ENCODE measurements around the gene PDE9A. TPM values are rescaled to one million over a fixed set of nuclear protein-coding genes. Genes with fewer than 3 reads are reported as not detected.
"Not testable (repeated sequence)": the region's sequence is repeated elsewhere in the genome, so short reads cannot be mapped to it uniquely, and the experiment has no call there.

The PDE9A gene
- total RNA-seq, result 10.7 and 13.1 TPM in 2 replicates

DNA sequence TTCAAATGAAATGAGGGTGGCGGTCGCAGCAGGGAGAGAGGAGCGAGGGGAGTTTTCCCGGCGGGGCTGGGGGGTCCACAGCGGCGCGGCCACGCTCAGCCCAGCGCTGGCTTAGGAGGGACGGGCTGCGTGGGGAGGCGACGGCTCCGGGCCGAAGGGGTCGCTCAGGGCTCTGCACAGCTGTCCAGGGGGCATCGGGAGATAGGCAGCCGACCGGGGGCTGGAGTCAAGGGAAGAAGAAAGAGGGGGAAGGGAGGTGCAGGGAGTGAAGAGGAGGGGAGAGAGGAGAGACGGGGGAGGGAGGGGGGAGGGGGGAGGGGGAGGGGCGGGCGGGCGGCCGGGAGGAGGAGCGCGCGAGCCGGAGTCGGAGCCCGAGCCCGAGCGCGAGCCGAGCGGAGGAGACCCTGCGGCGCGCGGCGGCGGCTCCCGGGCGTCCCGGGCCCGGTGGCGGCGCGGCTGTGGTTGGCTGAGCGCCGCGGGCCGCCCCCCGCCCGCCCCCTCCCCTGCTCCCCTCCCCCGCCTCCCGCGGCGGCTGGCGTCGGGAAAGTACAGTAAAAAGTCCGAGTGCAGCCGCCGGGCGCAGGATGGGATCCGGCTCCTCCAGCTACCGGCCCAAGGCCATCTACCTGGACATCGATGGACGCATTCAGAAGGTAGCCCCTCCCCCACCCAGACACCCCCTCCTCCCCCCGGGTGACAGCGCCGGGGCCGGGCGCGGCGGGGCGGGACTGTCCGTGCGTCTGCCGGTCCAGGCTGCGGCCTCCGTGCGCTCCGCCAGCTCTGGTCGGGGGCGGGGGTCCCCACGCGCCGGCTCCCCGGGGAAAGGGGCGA, at the start of gene PDE9A:
Gene PDE9A, plus strand, starts transcription at position 391 of the 831 bp plus-strand sequence. Its CDS starts 194 bp downstream, at position 585.
- Mint-ChIP-seq H3K4me1 (peaks cover 12% of the 10 kb centered on the region), H3K4me3 (peak within 1 kb of the TSS; percentile 79), H3K27me3 (peaks cover 32% of the 10 kb centered on the region), H3K9me3 (no peaks in the 10 kb centered on the region), H3K36me3 (ENCODE audit: low read depth) (no peaks in the 10 kb centered on the region), H3K27ac (peak within 1 kb of the TSS; percentile 77)
- DNase-seq, result peak; percentile 81
- intact Hi-C loops (cut with micrococcal nuclease), result loop anchor here (2.0 kb wide), 1 partner anchor 179 kb away; no protein-coding TSS in a partner anchor

DNA sequence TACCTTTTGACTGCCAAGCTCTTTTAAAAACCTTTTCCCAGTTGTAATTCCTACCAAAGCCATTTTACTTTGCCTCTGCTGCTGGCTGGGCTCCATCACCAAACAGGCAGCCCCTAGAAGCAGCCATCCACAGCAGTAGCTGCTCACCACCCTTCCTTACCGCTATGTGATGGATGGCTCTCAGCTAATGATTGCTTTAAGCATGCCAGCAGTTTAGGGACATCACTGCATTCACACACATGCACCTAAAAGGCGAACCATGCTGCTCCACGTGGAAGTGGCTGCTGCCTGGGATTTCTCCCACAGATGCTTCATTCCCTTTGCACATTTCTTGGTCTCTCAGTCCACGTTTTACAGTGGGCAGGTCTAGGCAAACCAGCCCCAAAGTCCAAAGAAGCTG, 46.3 kb upstream of the PDE9A start:
- H3K27me3 Mint-ChIP-seq, result no peaks in the 10 kb centered on the region
- no peak overlapping the region for H3K4me3 Mint-ChIP-seq
- no peaks in the 10 kb centered on the region for H3K36me3 Mint-ChIP-seq (ENCODE audit: low read depth)
- H3K27ac Mint-ChIP-seq, result no peak overlapping the region
- peaks cover 12% of the 10 kb centered on the region for H3K9me3 Mint-ChIP-seq
- no peak for DNase-seq
- intact Hi-C loops (cut with micrococcal nuclease), result no loop called here
- H3K4me1 Mint-ChIP-seq, result peaks cover 11% of the 10 kb centered on the region

DNA sequence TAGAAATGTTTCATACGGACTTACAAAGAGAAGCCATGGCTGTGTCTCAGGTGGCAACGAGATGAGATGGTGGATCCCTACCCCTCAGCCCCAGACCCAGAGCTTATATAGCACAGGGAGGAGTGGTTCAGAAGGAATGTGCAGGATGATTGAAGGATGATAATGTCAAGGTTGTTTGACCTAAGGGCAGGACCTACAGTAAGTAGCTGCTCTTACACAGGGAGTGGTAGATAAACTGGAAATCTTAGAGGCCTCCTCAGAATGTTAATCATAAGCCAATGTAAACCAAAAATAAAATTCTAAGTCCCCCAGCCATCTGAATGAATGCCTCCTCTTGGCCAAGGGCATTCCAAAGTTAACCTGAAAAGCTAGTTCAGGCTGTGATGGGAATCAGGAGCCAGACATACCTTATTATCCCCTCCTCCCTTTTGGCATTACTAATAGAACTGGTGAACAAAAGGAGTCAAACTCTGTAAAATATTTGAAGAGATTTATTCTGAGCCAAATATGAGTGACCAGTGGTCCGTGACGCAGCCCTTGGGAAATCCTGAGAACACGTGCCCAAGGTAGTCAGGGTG, 45.8 kb upstream of the PDE9A start:
- H3K4me1 Mint-ChIP-seq, result peaks cover 11% of the 10 kb centered on the region
- H3K27me3 Mint-ChIP-seq, result no peaks in the 10 kb centered on the region
- no peak for DNase-seq
- H3K27ac Mint-ChIP-seq, result no peak overlapping the region
- no peaks in the 10 kb centered on the region for H3K36me3 Mint-ChIP-seq (ENCODE audit: low read depth)
- peaks cover 12% of the 10 kb centered on the region for H3K9me3 Mint-ChIP-seq
- H3K4me3 Mint-ChIP-seq, result no peak overlapping the region
- intact Hi-C loops (cut with micrococcal nuclease), result no loop called here

DNA sequence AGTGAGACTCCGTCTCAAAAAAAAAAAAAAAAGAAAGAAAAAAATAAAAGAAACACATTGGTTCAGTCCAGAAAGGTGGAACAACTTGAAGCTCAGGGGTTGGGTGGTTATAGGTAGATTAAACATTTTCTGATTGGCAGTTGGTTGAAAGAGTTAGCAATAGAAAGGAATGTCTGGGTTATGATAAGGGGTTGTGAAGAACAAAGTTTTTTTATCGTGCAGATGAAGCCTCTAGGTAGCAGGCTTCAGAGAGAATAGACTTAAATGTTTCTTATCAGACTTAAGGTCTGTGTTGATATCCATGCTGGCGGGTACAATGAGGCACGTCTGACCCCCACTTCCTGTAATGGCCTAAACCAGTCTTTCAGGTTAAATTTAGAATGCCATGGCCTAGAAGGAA, 45.0 kb upstream of the PDE9A start:
- H3K27ac Mint-ChIP-seq, result no peak overlapping the region

DNA sequence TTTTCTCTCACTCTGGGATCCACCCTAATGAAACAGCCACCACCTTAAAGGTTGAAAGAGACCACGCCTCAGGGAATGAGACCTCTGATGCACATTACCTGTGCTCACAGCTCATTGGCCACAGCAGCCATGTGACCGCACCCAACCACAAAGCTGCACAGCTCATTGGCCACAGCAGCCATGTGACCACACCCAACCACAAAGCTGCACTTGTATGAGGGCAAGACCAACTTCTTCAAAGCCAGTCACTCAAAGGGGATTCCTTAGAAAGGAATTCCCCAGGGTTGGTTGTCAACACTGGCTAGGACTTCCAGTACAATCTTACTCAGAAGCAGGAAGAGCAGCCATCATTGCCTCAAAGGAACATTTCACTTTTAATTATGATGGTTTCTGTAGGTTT, 43.6 kb upstream of the PDE9A start:
- peak; percentile 83 for DNase-seq
- H3K27ac Mint-ChIP-seq, result no peak overlapping the region
- intact Hi-C loops (cut with micrococcal nuclease), result loop anchor here (5.0 to 10.0 kb wide), 2 partner anchors 125 to 193 kb away; no protein-coding TSS in a partner anchor
- H3K4me3 Mint-ChIP-seq, result no peak overlapping the region
- peaks cover 14% of the 10 kb centered on the region for H3K4me1 Mint-ChIP-seq
- no peaks in the 10 kb centered on the region for H3K36me3 Mint-ChIP-seq (ENCODE audit: low read depth)
- peaks cover 12% of the 10 kb centered on the region for H3K9me3 Mint-ChIP-seq
- H3K27me3 Mint-ChIP-seq, result no peaks in the 10 kb centered on the region

More for the DNA sequence above, 45.0 kb upstream of the PDE9A start:
- Mint-ChIP-seq H3K4me3 (no peak overlapping the region), H3K36me3 (ENCODE audit: low read depth) (no peaks in the 10 kb centered on the region), H3K9me3 (peaks cover 12% of the 10 kb centered on the region), H3K4me1 (peaks cover 11% of the 10 kb centered on the region), H3K27me3 (no peaks in the 10 kb centered on the region)
- no peak for DNase-seq
- intact Hi-C loops (cut with micrococcal nuclease), result no loop called here

DNA sequence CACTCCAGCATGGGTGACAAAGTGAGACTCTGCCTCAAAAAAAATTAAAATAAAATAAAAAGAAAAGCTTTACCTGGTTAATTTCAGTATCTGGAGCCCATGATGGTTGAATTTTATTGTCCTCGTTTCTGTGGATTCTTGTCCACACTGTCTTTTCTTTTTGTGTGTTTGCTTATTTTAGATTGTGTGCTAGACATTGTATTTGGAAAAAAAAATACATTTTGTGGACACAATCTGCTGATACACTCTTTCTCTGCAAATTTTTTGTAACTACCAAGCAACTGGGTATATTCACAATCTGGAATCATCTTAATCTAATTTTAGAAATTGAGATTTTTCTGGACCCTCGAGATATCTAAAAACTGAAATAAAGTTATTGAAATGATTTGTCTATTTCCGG, 41.6 kb upstream of the PDE9A start:
- Mint-ChIP-seq H3K9me3 (peaks cover 4% of the 10 kb centered on the region), H3K27ac (no peak overlapping the region), H3K36me3 (ENCODE audit: low read depth) (no peaks in the 10 kb centered on the region), H3K4me3 (no peak overlapping the region), H3K4me1 (peaks cover 14% of the 10 kb centered on the region), H3K27me3 (peaks cover 2% of the 10 kb centered on the region)
- DNase-seq, result no peak
- intact Hi-C loops (cut with micrococcal nuclease), result loop anchor here (5.0 to 10.0 kb wide), 2 partner anchors 123 to 195 kb away; no protein-coding TSS in a partner anchor

DNA sequence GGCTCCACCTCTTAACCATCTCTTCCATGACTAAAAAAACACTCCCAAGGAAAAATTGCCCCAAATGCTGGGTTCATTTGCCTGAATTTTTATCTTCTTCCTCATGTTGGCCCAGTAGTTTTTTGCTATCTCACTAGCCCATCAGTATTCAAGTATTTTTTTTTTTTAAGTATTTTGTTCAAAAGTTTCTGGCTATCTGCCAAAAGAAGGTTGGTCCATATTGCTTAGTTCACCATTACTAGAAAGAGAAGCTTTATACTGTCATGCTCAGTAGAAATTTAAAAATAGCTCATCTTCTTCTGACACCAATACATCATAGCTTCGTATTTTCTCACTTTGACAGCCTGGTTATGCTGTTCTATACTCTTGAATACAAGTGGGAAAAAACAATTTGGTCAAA, 41.0 kb upstream of the PDE9A start:
- no peak overlapping the region for H3K27ac Mint-ChIP-seq

DNA sequence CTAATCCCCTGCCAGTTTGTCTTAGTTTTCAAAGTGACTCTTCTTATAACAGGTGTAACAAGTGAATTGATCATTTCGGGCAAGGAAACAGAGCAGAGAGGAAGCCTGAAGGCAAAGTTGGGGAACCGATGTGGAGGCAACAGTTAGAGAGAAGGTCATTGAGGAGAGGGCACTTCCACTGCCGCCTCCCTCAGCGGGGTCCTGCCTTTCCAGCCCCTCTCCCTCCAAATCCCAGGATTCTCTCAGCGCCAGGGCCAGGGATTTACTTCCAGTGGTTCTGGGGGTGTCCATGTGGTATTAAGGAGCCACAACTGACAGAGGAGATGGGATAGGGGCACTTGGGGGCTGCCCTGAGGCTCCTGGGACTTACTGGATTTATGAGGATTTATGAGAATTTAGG, 39.7 kb upstream of the PDE9A start:
- intact Hi-C loops (cut with micrococcal nuclease), result loop anchor here (2.0 to 10.0 kb wide), 3 partner anchors 71 to 196 kb away; no protein-coding TSS in a partner anchor
- peaks cover 4% of the 10 kb centered on the region for H3K9me3 Mint-ChIP-seq
- H3K27me3 Mint-ChIP-seq, result peaks cover 10% of the 10 kb centered on the region
- H3K4me3 Mint-ChIP-seq, result no peak overlapping the region
- no peaks in the 10 kb centered on the region for H3K36me3 Mint-ChIP-seq (ENCODE audit: low read depth)
- no peak overlapping the region for H3K27ac Mint-ChIP-seq
- no peak for DNase-seq
- H3K4me1 Mint-ChIP-seq, result peaks cover 14% of the 10 kb centered on the region

More for the DNA sequence above, 41.0 kb upstream of the PDE9A start:
- DNase-seq, result no peak
- intact Hi-C loops (cut with micrococcal nuclease), result loop anchor here (5.0 to 10.0 kb wide), 2 partner anchors 122 to 195 kb away; no protein-coding TSS in a partner anchor
- Mint-ChIP-seq H3K4me1 (peaks cover 14% of the 10 kb centered on the region), H3K4me3 (no peak overlapping the region), H3K27me3 (peaks cover 3% of the 10 kb centered on the region), H3K9me3 (peaks cover 4% of the 10 kb centered on the region), H3K36me3 (ENCODE audit: low read depth) (no peaks in the 10 kb centered on the region)

DNA sequence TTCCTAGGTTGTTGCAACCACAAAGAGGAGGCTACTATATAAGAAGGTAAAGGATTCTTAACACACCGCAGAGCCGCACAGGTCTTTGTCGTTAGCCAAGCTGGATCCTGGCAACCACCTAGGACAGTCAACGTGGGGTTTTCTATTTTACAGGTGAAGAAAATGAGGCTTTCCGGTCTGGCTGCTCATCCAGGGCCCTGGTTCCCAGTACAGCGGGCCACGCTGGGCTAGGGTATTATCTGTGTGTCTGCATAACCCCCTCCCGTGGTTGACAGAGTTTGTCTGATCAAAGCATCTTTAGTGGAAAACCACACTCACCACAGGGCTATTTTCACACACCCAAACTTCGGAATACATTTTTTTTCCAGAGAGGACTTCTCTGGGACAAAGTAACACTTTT, 39.0 kb upstream of the PDE9A start:
- no peak overlapping the region for H3K27ac Mint-ChIP-seq
- peaks cover 11% of the 10 kb centered on the region for H3K4me1 Mint-ChIP-seq
- H3K9me3 Mint-ChIP-seq, result no peaks in the 10 kb centered on the region
- no peaks in the 10 kb centered on the region for H3K36me3 Mint-ChIP-seq (ENCODE audit: low read depth)
- intact Hi-C loops (cut with micrococcal nuclease), result loop anchor here (2.0 to 10.0 kb wide), 3 partner anchors 70 to 197 kb away; no protein-coding TSS in a partner anchor
- H3K4me3 Mint-ChIP-seq, result no peak overlapping the region
- peaks cover 13% of the 10 kb centered on the region for H3K27me3 Mint-ChIP-seq
- DNase-seq, result peak; percentile 88

DNA sequence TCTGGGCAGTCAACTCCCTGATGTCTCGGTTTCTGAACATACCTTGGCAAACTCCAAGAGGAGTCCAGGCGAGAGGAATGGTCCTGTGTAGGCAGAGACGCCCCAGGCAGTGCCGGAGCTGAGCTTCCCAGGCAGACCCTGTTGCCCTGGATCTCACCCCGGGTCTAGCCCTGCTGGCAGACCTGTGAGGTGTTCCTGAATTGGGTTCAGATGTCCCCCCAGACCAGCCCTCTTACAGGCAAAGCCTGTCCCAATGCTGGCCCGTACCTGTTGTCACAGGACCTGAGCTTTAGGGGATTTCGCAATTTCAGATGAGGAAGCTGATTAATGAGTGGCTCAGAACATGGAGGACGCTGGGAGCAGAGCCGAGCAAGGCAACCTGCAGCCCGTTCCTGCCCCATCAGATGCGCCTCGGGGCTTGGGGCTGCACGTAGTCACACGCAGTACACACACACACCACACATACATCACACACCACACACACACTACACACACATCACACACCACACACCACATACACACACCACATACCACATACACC, 38.5 kb upstream of the PDE9A start:
- peak; percentile 87 for DNase-seq
- peaks cover 8% of the 10 kb centered on the region for H3K4me1 Mint-ChIP-seq
- H3K9me3 Mint-ChIP-seq, result no peaks in the 10 kb centered on the region
- H3K4me3 Mint-ChIP-seq, result no peak overlapping the region
- H3K27me3 Mint-ChIP-seq, result peaks cover 14% of the 10 kb centered on the region
- intact Hi-C loops (cut with micrococcal nuclease), result loop anchor here (2.0 to 10.0 kb wide), 3 partner anchors 70 to 198 kb away; no protein-coding TSS in a partner anchor
- H3K27ac Mint-ChIP-seq, result no peak overlapping the region
- H3K36me3 Mint-ChIP-seq (ENCODE audit: low read depth), result no peaks in the 10 kb centered on the region

DNA sequence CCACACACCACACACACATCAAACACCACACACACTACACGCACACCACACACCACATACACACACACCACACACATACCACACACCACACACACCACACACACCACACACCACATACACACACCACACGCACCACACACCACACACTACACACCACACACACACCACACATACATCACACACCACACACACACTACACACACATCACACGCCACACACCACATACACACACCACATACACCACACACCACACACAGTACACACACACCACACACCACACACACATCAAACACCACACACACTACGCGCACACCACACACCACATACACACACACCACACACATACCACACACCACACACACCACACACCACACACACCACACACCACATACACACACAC, 38.0 kb upstream of the PDE9A start:
- H3K36me3 Mint-ChIP-seq (ENCODE audit: low read depth); H3K9me3 Mint-ChIP-seq; H3K4me3 Mint-ChIP-seq; H3K27ac Mint-ChIP-seq; H3K4me1 Mint-ChIP-seq; DNase-seq: not testable (repeated sequence)
- intact Hi-C loops (cut with micrococcal nuclease), result loop anchor here (2.0 to 10.0 kb wide), 2 partner anchors 69 to 119 kb away; no protein-coding TSS in a partner anchor
- H3K27me3 Mint-ChIP-seq, result peaks cover 16% of the 10 kb centered on the region

DNA sequence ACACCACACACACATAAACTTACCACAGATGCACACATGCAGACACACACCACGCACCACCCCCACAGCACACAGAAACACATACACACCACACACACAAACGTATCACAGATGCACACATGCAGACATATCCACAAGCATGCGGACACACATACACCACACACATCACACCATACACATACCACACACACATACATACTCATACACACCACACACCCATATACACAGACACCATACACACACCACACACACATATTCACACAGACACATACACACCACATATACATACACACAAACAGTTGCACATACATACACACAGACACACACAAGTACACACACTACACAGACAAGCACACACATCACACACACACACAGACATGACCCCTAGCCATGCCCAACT, 37.5 kb upstream of the PDE9A start:
- no peak for DNase-seq
- no peak overlapping the region for H3K4me3 Mint-ChIP-seq
- intact Hi-C loops (cut with micrococcal nuclease), result loop anchor here (2.0 to 10.0 kb wide), 2 partner anchors 69 to 119 kb away; no protein-coding TSS in a partner anchor
- H3K4me1 Mint-ChIP-seq, result peaks cover 3% of the 10 kb centered on the region
- peaks cover 17% of the 10 kb centered on the region for H3K27me3 Mint-ChIP-seq
- no peaks in the 10 kb centered on the region for H3K9me3 Mint-ChIP-seq
- H3K27ac Mint-ChIP-seq, result no peak overlapping the region
- H3K36me3 Mint-ChIP-seq (ENCODE audit: low read depth), result no peaks in the 10 kb centered on the region

DNA sequence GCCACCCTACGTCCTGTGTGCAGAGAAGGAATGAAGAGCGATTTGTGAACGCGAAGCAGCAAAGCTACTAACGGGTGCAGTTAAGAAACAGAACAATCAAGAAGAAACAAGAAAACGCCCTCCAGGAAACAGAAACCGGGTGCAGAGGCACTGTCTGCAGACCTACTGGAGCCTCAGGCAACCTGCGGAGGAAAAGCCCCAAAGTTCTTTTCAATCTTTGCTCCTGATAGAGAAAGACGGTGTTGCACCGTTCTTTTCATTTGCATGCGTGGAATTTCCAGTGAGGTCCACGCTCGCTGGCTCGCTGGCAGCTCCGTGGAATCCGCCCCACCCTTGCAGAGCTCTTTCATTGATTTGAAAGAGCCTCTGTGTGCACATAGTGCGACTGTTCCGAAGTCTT, 37.0 kb upstream of the PDE9A start:
- no peak overlapping the region for H3K4me3 Mint-ChIP-seq
- H3K27ac Mint-ChIP-seq, result no peak overlapping the region
- no peaks in the 10 kb centered on the region for H3K36me3 Mint-ChIP-seq (ENCODE audit: low read depth)
- peak; percentile 85 for DNase-seq
- H3K27me3 Mint-ChIP-seq, result peaks cover 17% of the 10 kb centered on the region
- H3K4me1 Mint-ChIP-seq, result peaks cover 3% of the 10 kb centered on the region
- intact Hi-C loops (cut with micrococcal nuclease), result loop anchor here (10.0 kb wide), 1 partner anchor 118 kb away; no protein-coding TSS in a partner anchor
- H3K9me3 Mint-ChIP-seq, result no peaks in the 10 kb centered on the region
